Measurements from ENCODE around the gene SLC15A2.
A peak's percentile ranks its signal among the peaks of the same experiment; 100 is the strongest.
"Not testable (repeated sequence)": the region's sequence is repeated elsewhere in the genome, so short reads cannot be mapped to it uniquely, and the experiment has no call there.

The SLC15A2 gene, protein sequence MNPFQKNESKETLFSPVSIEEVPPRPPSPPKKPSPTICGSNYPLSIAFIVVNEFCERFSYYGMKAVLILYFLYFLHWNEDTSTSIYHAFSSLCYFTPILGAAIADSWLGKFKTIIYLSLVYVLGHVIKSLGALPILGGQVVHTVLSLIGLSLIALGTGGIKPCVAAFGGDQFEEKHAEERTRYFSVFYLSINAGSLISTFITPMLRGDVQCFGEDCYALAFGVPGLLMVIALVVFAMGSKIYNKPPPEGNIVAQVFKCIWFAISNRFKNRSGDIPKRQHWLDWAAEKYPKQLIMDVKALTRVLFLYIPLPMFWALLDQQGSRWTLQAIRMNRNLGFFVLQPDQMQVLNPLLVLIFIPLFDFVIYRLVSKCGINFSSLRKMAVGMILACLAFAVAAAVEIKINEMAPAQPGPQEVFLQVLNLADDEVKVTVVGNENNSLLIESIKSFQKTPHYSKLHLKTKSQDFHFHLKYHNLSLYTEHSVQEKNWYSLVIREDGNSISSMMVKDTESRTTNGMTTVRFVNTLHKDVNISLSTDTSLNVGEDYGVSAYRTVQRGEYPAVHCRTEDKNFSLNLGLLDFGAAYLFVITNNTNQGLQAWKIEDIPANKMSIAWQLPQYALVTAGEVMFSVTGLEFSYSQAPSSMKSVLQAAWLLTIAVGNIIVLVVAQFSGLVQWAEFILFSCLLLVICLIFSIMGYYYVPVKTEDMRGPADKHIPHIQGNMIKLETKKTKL

GRCh38 chr3:121894301-121894990 is at the start of gene SLC15A2:
Gene SLC15A2 (plus strand): TSS chr3:121894401. CDS start chr3:121894477, 76 bp downstream.
- TF ChIP-seq HDGF (IDR thresholded peaks at IDR 0.05; ENCODE audit: borderline replicate concordance) (no peak), CTBP1 (IDR thresholded peaks at IDR 0.05; ENCODE audit: borderline replicate concordance) (no peak), TARDBP (IDR thresholded peaks at IDR 0.05) (no peak), ZNF384 (IDR thresholded peaks at IDR 0.05) (no peak), LEF1 (IDR thresholded peaks at IDR 0.05; ENCODE audit: borderline replicate concordance) (no peak), ARNT (IDR thresholded peaks at IDR 0.05) (no peak), FOXM1 (IDR thresholded peaks at IDR 0.05; ENCODE audit: borderline replicate concordance) (no peak), L3MBTL2 (conservative IDR thresholded peaks at IDR 0.05) (no peak), SUZ12 (IDR thresholded peaks at IDR 0.05) (no peak)
- CTCF ChIA-PET = no interaction called here
- no peak for DNase-seq (ENCODE audit: extremely low spot score)
- POLR2A ChIA-PET = no interaction called here

DNA sequence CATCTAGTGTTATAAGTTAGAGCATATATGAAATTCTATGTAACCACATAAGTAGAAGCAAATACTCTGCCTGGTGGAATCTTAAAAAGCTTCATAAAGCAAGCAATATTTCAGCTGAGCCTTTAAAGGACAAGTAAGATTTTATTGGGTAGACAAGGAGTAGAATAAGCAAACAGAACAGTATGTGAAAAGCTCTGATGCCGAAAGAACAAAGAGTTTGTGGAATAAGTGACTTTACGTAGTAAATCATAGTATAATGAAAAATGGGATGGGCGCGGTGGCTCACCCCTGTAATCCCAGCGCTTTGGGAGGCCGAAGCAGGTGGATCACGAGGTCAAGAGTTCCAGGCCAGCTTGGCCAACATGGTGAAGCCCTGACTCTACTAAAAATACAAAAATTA is 49.3 kb upstream of the SLC15A2 start:
- ChIA-PET CTCF (no interaction called here), POLR2A (no interaction called here)
- TF ChIP-seq, protein P1, sequence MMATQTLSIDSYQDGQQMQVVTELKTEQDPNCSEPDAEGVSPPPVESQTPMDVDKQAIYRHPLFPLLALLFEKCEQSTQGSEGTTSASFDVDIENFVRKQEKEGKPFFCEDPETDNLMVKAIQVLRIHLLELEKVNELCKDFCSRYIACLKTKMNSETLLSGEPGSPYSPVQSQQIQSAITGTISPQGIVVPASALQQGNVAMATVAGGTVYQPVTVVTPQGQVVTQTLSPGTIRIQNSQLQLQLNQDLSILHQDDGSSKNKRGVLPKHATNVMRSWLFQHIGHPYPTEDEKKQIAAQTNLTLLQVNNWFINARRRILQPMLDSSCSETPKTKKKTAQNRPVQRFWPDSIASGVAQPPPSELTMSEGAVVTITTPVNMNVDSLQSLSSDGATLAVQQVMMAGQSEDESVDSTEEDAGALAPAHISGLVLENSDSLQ (IDR thresholded peaks at IDR 0.05) = peak; percentile 67
- TF ChIP-seq FOXA1 (IDR thresholded peaks at IDR 0.05) (no peak), ARNT (IDR thresholded peaks at IDR 0.05) (no peak), NFRKB (IDR thresholded peaks at IDR 0.05) (no peak), LEF1 (IDR thresholded peaks at IDR 0.05; ENCODE audit: borderline replicate concordance) (no peak), SUZ12 (IDR thresholded peaks at IDR 0.05) (no peak)
- no peak for DNase-seq (ENCODE audit: extremely low spot score)

GRCh38 chr3:121852256-121852655 is 41.9 kb upstream of the SLC15A2 start:
- ChIA-PET POLR2A (no interaction called here), CTCF (interaction anchor here (0.6 kb wide), 1 partner anchor 451 kb away, joined by 3 read pairs; no protein-coding TSS in a partner anchor)
- TF ChIP-seq NFRKB (IDR thresholded peaks at IDR 0.05) (no peak), CTBP1 (IDR thresholded peaks at IDR 0.05; ENCODE audit: borderline replicate concordance) (no peak), LEF1 (IDR thresholded peaks at IDR 0.05; ENCODE audit: borderline replicate concordance) (no peak)
- DNase-seq (ENCODE audit: extremely low spot score) = no peak

DNA sequence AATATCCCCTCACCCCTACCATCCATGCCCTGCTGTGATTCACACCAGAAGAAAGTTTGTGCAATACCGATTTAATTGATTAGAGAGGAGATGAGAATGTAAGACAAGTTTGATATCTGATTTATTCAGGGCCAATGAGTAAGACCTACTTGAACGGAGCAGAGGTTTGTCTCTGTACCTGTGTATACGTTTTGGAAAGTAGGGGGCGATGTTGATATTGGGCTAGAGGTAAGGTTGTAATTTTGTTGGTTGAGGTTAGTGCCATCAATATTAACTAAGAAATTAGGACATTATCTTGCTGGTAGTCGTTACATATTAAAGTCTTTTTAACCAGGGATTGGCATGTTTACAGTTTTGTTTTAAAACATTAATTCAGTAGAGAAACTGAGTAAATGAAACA is 38.6 kb upstream of the SLC15A2 start:
- CTCF ChIA-PET = no interaction called here
- peak; percentile 8 for DNase-seq (ENCODE audit: extremely low spot score)
- TF ChIP-seq SP1 (IDR thresholded peaks at IDR 0.05) = no peak
- no peak for TF ChIP-seq BHLHE40 (IDR thresholded peaks at IDR 0.05; ENCODE audit: borderline replicate concordance)
- TF ChIP-seq SUZ12 (IDR thresholded peaks at IDR 0.05) = no peak
- no peak for TF ChIP-seq ZNF384 (IDR thresholded peaks at IDR 0.05)
- TF ChIP-seq ELF4 (IDR thresholded peaks at IDR 0.05) = no peak
- TF ChIP-seq NFRKB (IDR thresholded peaks at IDR 0.05) = no peak
- TF ChIP-seq ARNT (IDR thresholded peaks at IDR 0.05) = no peak
- no peak for TF ChIP-seq LEF1 (IDR thresholded peaks at IDR 0.05; ENCODE audit: borderline replicate concordance)
- no peak for TF ChIP-seq FOXM1 (IDR thresholded peaks at IDR 0.05; ENCODE audit: borderline replicate concordance)
- TF ChIP-seq FOXA1 (IDR thresholded peaks at IDR 0.05) = no peak
- TF ChIP-seq L3MBTL2 (conservative IDR thresholded peaks at IDR 0.05) = no peak

GRCh38 chr3:121857778-121858177 is 36.4 kb upstream of the SLC15A2 start:
- DNase-seq (ENCODE audit: extremely low spot score); CTCF ChIA-PET; POLR2A ChIA-PET: not testable (repeated sequence)

More for the DNA sequence above, 38.6 kb upstream of the SLC15A2 start:
- POLR2A ChIA-PET = no interaction called here

DNA sequence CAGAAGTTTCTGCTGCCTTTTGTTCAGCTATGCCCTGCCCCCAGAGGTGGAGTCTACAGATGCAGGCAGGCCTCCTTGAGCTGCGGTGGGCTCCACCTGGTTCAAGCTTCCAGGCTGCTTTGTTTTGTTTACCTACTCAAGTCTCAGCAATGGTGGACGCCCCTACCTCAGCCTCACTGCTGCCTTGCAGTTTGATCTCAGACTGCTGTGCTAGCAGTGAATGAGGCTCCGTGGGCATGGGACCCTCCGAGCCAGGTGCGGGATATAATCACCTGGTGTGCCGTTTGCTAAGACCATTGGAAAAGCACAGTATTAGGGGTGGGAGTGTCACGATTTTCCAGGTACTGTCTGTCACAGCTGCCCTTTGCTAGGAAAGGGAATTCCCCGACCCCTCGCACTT is 31.0 kb upstream of the SLC15A2 start:
- DNase-seq (ENCODE audit: extremely low spot score); POLR2A ChIA-PET; CTCF ChIA-PET: not testable (repeated sequence)

DNA sequence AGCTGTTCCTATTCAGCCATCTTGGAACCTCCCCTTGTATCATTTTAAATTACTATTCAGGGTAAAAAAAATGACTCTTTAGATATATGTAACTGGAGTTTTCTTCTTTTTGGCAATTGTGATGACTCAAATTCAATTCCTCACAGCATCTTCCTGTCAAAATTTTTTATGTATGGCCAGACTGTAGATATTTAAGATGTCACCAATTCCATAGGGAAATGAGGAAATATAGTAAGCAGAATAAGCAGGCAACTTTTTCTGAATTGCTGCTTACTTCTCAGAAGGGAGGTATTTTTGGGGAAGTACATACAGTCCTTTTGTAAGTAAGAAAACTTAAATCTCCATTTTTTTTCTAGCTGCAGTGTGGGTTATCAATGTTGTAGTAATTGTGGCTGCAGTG is 30.4 kb upstream of the SLC15A2 start:
- ChIA-PET POLR2A (no interaction called here), CTCF (no interaction called here)
- no peak for TF ChIP-seq CTBP1 (IDR thresholded peaks at IDR 0.05; ENCODE audit: borderline replicate concordance)
- no peak for TF ChIP-seq ARNT (IDR thresholded peaks at IDR 0.05)
- no peak for TF ChIP-seq FOXM1 (IDR thresholded peaks at IDR 0.05; ENCODE audit: borderline replicate concordance)
- no peak for TF ChIP-seq FOXK2 (IDR thresholded peaks at IDR 0.05)
- TF ChIP-seq, protein P1 (IDR thresholded peaks at IDR 0.05) = no peak
- no peak for TF ChIP-seq HDGF (IDR thresholded peaks at IDR 0.05; ENCODE audit: borderline replicate concordance)
- TF ChIP-seq BHLHE40 (IDR thresholded peaks at IDR 0.05; ENCODE audit: borderline replicate concordance) = no peak
- TF ChIP-seq SP1 (IDR thresholded peaks at IDR 0.05) = no peak
- no peak for TF ChIP-seq LEF1 (IDR thresholded peaks at IDR 0.05; ENCODE audit: borderline replicate concordance)
- no peak for TF ChIP-seq ELF4 (IDR thresholded peaks at IDR 0.05)
- TF ChIP-seq FOXA1 (IDR thresholded peaks at IDR 0.05) = no peak
- TF ChIP-seq SUZ12 (IDR thresholded peaks at IDR 0.05) = no peak
- no peak for TF ChIP-seq TARDBP (IDR thresholded peaks at IDR 0.05)
- no peak for TF ChIP-seq NFRKB (IDR thresholded peaks at IDR 0.05)
- no peak for TF ChIP-seq ZNF384 (IDR thresholded peaks at IDR 0.05)
- no peak for TF ChIP-seq L3MBTL2 (conservative IDR thresholded peaks at IDR 0.05)
- no peak for DNase-seq (ENCODE audit: extremely low spot score)
